Adrenal gland (tissue), 5 donors: ENCODE results near the gene TLR10.

Experiments used
- CTCF ChIP-seq, 6 experiments: fragments of 450-650 bp in 4 of 6; fragments of 200-600 bp in 2 of 6; sonication (generic) in 1 of 6; IDR thresholded peaks; 1 replicate in 5 of 6; 2 replicates in 1 of 6; pipeline versions ENCODE4 v1.5.1 to v1.8.0; 2016 to 2021; ENCODE audit warnings: antibody characterized with exemption in 6 of 6, mild to moderate bottlenecking in 2 of 6, moderate library complexity in 1 of 6
- POLR2A ChIP-seq, 2 donors: fragments of 450-650 bp; IDR thresholded peaks; one replicate each; pipeline ENCODE4 v1.6.1; 2017; ENCODE audit warnings: antibody characterized with exemption in 2 of 2, mild to moderate bottlenecking in 2 of 2, moderate library complexity in 1 of 2
- donor health status: DM: no; HTN: no; CAD: no.

GRCh38 chr4:38769441-38769840 is 13.3 kb downstream of the TLR10 start:
- TF ChIP-seq CTCF (IDR thresholded peaks at IDR 0.05): no peak
- no peak for TF ChIP-seq POLR2A (IDR thresholded peaks at IDR 0.05)
